A549 treated with CORT108297 at 1 μM for 4 hours (cell line): Measurements from ENCODE around the gene PNPT1. TPM values are rescaled to one million over a fixed set of nuclear protein-coding genes. Genes with fewer than 3 reads are reported as not detected.

Source experiments
- total RNA-seq: library from RNA; stranded (reverse); fragments of 200-300 nt; extraction: Qiagen RNA extraction; gene quantifications from 5 replicates; pipeline ENCODE4 v1.2.3, GENCODE V29; 2022

Gene PNPT1
- total RNA-seq, result 30.0 to 48.1 TPM (median 34.1 TPM) in 5 replicates

DNA sequence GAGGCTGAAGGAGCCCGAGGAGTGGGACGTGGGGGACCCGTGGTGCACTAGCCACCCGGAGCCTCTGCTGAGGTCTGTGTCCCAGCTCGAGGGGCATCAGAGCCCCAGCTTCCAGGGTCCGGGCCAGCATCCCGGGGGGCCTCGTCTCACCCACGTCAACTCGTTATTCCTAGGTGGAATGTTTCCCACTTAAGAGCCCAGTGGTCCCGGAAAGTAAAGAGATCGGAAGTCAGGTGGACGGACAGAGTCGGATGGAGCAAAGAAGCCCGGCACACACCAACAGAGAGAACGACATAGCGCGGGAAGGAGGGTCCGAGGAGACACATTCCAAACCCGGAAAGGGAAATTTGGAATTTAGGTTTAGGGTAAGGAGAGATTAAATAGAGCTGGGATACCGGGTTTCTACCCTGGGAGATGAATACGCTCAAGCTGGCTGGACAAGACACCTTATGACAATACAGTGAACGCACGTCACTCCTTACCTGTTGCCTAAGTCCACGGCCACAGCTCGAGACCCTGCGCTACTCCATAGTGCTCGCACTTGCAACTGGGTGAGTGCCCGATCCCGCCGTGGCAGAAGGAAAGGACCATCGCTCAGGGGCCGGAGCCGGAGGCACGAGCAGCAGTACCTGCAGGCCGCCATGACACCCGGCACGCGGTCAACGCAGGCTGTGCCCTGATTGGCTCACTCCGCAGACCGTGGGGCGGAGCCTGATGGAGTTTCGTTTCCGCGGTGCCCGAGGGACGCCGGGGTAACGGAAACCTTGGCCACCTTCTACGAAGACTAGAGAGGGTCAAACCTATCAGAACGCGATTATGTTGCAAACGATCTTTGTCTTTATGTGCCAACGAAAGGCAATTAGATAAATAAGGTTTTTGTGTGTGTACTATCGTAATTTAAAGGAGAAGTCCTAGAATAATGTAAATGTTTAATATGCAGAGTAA is at the start of gene PNPT1:
PNPT1 (minus strand) TSS at position 664 of the 945 bp plus-strand sequence; CDS start at position 643, 21 bp downstream.

DNA sequence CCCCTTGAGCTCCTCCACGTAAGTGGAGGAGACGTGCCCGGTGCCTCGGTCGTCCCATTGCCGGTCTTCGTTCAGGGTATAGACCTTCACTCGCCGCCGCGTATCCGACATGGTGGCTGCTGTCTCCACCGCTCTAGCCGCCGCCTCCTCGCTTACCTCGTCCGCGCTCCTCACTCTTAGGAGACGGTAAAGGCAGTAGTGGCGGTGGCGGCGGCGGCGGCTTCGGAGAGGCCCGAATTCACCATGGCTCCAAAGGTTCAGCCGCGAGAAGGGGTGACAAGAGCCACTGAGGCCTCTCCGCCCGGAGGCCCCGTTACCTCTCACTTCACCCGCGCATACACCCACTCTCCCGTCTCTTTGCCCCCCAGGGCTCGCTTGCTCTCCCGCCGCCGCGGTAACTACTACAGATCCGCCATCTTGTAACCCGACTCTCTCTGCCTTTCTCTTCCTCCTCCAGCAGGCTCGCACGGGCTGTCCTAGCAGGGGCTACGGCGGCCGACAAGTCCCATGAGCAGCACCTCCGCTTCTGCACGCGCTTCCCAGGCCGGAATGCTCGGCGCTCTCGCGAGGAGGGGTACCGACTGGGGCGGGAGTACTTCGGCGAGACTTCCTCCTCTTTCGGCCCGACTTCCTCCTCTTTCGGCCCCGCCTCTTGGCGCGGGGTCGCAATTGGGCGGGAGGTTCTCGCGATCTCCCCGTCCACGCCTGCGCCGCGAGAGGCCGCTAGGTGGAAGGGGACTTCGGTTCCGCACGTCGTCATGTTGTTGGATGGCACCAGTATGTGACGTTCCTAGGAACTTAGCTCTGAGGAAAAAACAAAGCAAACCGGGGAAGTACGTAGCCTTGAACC is 76.2 kb downstream of the PNPT1 start, which contains the start of gene PPP4R3B:
PPP4R3B (minus strand) TSS at position 448 of the 850 bp plus-strand sequence; CDS start at position 111, 337 bp downstream.

Other genes with a start within 250 kb of the PNPT1 start
- gene CFAP36, start 174.1 kb downstream of the PNPT1 start, total RNA-seq, result 47.8 to 52.3 TPM (median 48.8 TPM) in 5 replicates
- gene PPP4R3B, start 76.2 kb downstream of the PNPT1 start, total RNA-seq, result 30.3 to 35.3 TPM (median 32.1 TPM) in 5 replicates
- 28.8 to 60.6 TPM (median 43.3 TPM) in 5 replicates for gene EFEMP1, start 229.9 kb upstream of the PNPT1 start, total RNA-seq